GM23248 (cell line): ENCODE measurements around the gene CHCHD4. TPM values are rescaled to one million over a fixed set of nuclear protein-coding genes. Genes with fewer than 3 reads are reported as not detected.

Experiments
- DNase-seq: peaks from one replicate; pipeline ENCODE4 v3.0.0-alpha.2; 2015
- H2AFZ ChIP-seq: fragments of 200-600 bp; sonication (generic); 2 replicates; pipeline ENCODE4 v1.6.1; 2016; ENCODE audit warnings: antibody characterized with exemption
- H3F3A ChIP-seq: fragments of 200-600 bp; sonication (generic); 2 replicates; pipeline ENCODE4 v1.6.1; 2016; ENCODE audit warnings: mild to moderate bottlenecking, antibody characterized with exemption, mixed run types; ENCODE audit not compliant: insufficient read depth
- H3K27ac ChIP-seq: fragments of 200-600 bp; sonication (generic); 2 replicates; pipeline ENCODE4 v1.5.1; 2016; ENCODE audit warnings: mild to moderate bottlenecking
- H3K27me3 ChIP-seq: fragments of 200-600 bp; sonication (generic); replicated peaks from 2 replicates; pipeline ENCODE4 v1.6.1; 2016; ENCODE audit warnings: mild to moderate bottlenecking; ENCODE audit not compliant: insufficient read depth
- H3K36me3 ChIP-seq: fragments of 200-600 bp; sonication (generic); 2 replicates; pipeline ENCODE4 v1.6.1; 2016; ENCODE audit warnings: low read depth, mild to moderate bottlenecking
- H3K4me1 ChIP-seq: fragments of 200-600 bp; sonication (generic); 2 replicates; pipeline ENCODE4 v1.6.1; 2016; ENCODE audit warnings: mild to moderate bottlenecking; ENCODE audit not compliant: insufficient read depth
- H3K4me2 ChIP-seq: fragments of 200-600 bp; sonication (generic); one replicate; pipeline ENCODE4 v1.6.1; 2016; ENCODE audit warnings: mild to moderate bottlenecking; ENCODE audit not compliant: unreplicated experiment
- H3K4me3 ChIP-seq: fragments of 200-600 bp; sonication (generic); 2 replicates; pipeline ENCODE4 v1.5.1; 2016; ENCODE audit warnings: mild to moderate bottlenecking
- H3K79me2 ChIP-seq: fragments of 200-600 bp; sonication (generic); 2 replicates; pipeline ENCODE4 v1.6.1; 2016; ENCODE audit warnings: mild to moderate bottlenecking; ENCODE audit not compliant: insufficient read depth
- H3K9ac ChIP-seq: fragments of 200-600 bp; sonication (generic); 2 replicates; pipeline ENCODE4 v1.6.1; 2016; ENCODE audit warnings: mild to moderate bottlenecking
- H3K9me2 ChIP-seq: fragments of 200-600 bp; sonication (generic); 2 replicates; pipeline ENCODE4 v1.6.1; 2016; ENCODE audit warnings: mixed run types, mild to moderate bottlenecking, moderate library complexity; ENCODE audit not compliant: insufficient read depth
- H3K9me3 ChIP-seq: fragments of 200-600 bp; sonication (generic); one replicate; pipeline ENCODE4 v1.6.1; 2017; ENCODE audit warnings: low read depth
- H4K20me1 ChIP-seq: fragments of 200-600 bp; sonication (generic); 2 replicates; pipeline ENCODE4 v1.6.0; 2016; ENCODE audit not compliant: insufficient read depth
- EZH2 ChIP-seq: fragments of 200-600 bp; sonication (generic); IDR thresholded peaks from 2 replicates; pipeline ENCODE4 v1.6.1; 2018; ENCODE audit warnings: antibody characterized with exemption, mild to moderate bottlenecking; ENCODE audit not compliant: insufficient read depth, poor library complexity, severe bottlenecking
- EZH2phosphoT487 ChIP-seq: fragments of 200-600 bp; sonication (generic); IDR thresholded peaks from 2 replicates; pipeline ENCODE4 v1.6.1; 2018; ENCODE audit warnings: antibody characterized with exemption, moderate library complexity, mild to moderate bottlenecking, low read depth; ENCODE audit not compliant: insufficient read depth
- WGBS, 2 experiments: methylation state at CpG; one replicate each; pipeline ENCODE4 v1.1.6; 2015 to 2017; ENCODE audit warnings: low lambda C conversion rate in 2 of 2, low coverage in 1 of 2; ENCODE audit errors: missing lambda C conversion rate in 2 of 2; 5-methylcytosine and 5-hydroxymethylcytosine counted together
- in situ Hi-C: fragments of 300-500 bp; cut with MboI; formaldehyde crosslinking; loops from 2 replicates; pipeline ENCODE4 v1.15.0; 2020
- polyA plus RNA-seq: library from polyadenylated mRNA; unstranded; fragments of >200 nt; fragmentation: Nextera tagmentation; extraction: Ambion mirVana; gene quantifications from 2 replicates; pipeline ENCODE4 v1.2.1, GENCODE V29; 2016
- total RNA-seq: library from RNA; depleted of rRNA; stranded (reverse); fragments of >200 nt; shearing (Covaris generic); gene quantifications from 2 replicates; pipeline ENCODE4 v1.2.3, GENCODE V29; 2014

The CHCHD4 gene
- total and polyA plus RNA-seq, 2 experiments from 2014 or later = 12.3 to 15.1 TPM

- in situ Hi-C loops = no loop called here
- DNase-seq = peak; percentile 63
- H3F3A ChIP-seq = peaks cover 53% of the 10 kb centered on the region
- H3K9me2 ChIP-seq = no peaks in the 10 kb centered on the region
- H3K9me3 ChIP-seq = no peaks in the 10 kb centered on the region
- H3K79me2 ChIP-seq = no peaks in the 10 kb centered on the region
- peak overlapping the region; percentile 0 for H3K4me2 ChIP-seq
- H3K9ac ChIP-seq = no peak overlapping the region
- H2AFZ ChIP-seq = no peak overlapping the region
- WGBS, 2 experiments = 8 to 17% methylated on average over 5 of the region's 5 CpGs
- H3K4me1 ChIP-seq = peaks cover 55% of the 10 kb centered on the region
- H3K27ac ChIP-seq = peak overlapping the region; percentile 100
- H3K27me3 ChIP-seq = no peaks in the 10 kb centered on the region
- H3K4me3 ChIP-seq = no peak overlapping the region
- H3K36me3 ChIP-seq = peaks cover 29% of the 10 kb centered on the region; the same call in 1 of the 2 replicates
- no peak for TF ChIP-seq EZH2phosphoT487
- no peak for TF ChIP-seq EZH2
- H4K20me1 ChIP-seq = no peaks in the 10 kb centered on the region
Observed at GRCh38 chr3:14139771-14140170, 15.1 kb upstream of the CHCHD4 start.

- WGBS, 2 experiments = 84 to 86% methylated on average over 14 of the region's 14 CpGs
- H3K36me3 ChIP-seq = peaks cover 33% of the 10 kb centered on the region; the same call in 1 of the 2 replicates
- in situ Hi-C loops = no loop called here
Observed at GRCh38 chr3:14138878-14139655, 14.4 kb upstream of the CHCHD4 start.

GRCh38 chr3:14138109-14138877 lies 13.6 kb upstream of the CHCHD4 start:
- Histone ChIP-seq H3K36me3 (peaks cover 40% of the 10 kb centered on the region), H3K79me2 (no peaks in the 10 kb centered on the region), H3K9ac (no peak overlapping the region), H3K4me2 (no peak overlapping the region), H3K9me2 (no peaks in the 10 kb centered on the region), H3K27ac (no peak overlapping the region), H3K9me3 (no peaks in the 10 kb centered on the region), H2AFZ (no peak overlapping the region), H3K27me3 (no peaks in the 10 kb centered on the region), H3K4me1 (peaks cover 42% of the 10 kb centered on the region), H4K20me1 (no peaks in the 10 kb centered on the region), H3K4me3 (no peak overlapping the region), H3F3A (peaks cover 42% of the 10 kb centered on the region)
- no peak for DNase-seq
- TF ChIP-seq EZH2 (no peak), EZH2phosphoT487 (no peak)
- in situ Hi-C loops = no loop called here
- 82% methylated on average over 16 of the region's 16 CpGs for WGBS, 2 experiments

More at GRCh38 chr3:14138878-14139655, 14.4 kb upstream of the CHCHD4 start:
- TF ChIP-seq EZH2phosphoT487 (no peak), EZH2 (no peak)
- no peaks in the 10 kb centered on the region for H3K9me2 ChIP-seq
- no peak for DNase-seq
- H3K9ac ChIP-seq = no peak overlapping the region
- H3K27me3 ChIP-seq = no peaks in the 10 kb centered on the region
- no peak overlapping the region for H3K4me3 ChIP-seq
- H3F3A ChIP-seq = peaks cover 50% of the 10 kb centered on the region
- no peaks in the 10 kb centered on the region for H3K9me3 ChIP-seq
- peak overlapping the region; percentile 0 for H3K4me2 ChIP-seq
- no peak overlapping the region for H2AFZ ChIP-seq
- peak overlapping the region; percentile 100 for H3K27ac ChIP-seq
- H3K4me1 ChIP-seq = peaks cover 50% of the 10 kb centered on the region
- H3K79me2 ChIP-seq = no peaks in the 10 kb centered on the region
- no peaks in the 10 kb centered on the region for H4K20me1 ChIP-seq

GRCh38 chr3:14137445-14137844 lies 12.8 kb upstream of the CHCHD4 start:
- H3K27me3 ChIP-seq = no peaks in the 10 kb centered on the region
- no peak overlapping the region for H2AFZ ChIP-seq
- in situ Hi-C loops = no loop called here
- H3K9ac ChIP-seq = no peak overlapping the region
- H3K36me3 ChIP-seq = peaks cover 46% of the 10 kb centered on the region
- no peak overlapping the region for H3K27ac ChIP-seq
- no peaks in the 10 kb centered on the region for H3K79me2 ChIP-seq
- H3K9me2 ChIP-seq = no peaks in the 10 kb centered on the region
- DNase-seq = peak; percentile 56
- no peaks in the 10 kb centered on the region for H3K9me3 ChIP-seq
- H3K4me2 ChIP-seq = no peak overlapping the region
- 57 to 63% methylated on average over 3 of the region's 3 CpGs for WGBS, 2 experiments
- TF ChIP-seq EZH2phosphoT487 (no peak), EZH2 (no peak)
- no peaks in the 10 kb centered on the region for H4K20me1 ChIP-seq
- peaks cover 33% of the 10 kb centered on the region for H3F3A ChIP-seq
- no peak overlapping the region for H3K4me3 ChIP-seq
- peaks cover 34% of the 10 kb centered on the region for H3K4me1 ChIP-seq
